Activated CD4-positive, CD25-positive, alpha-beta regulatory T cell treated with anti-CD3 and anti-CD28 coated beads, Interleukin-2, amount 50 U/mL, for 24 hours (primary cell): ENCODE measurements around the gene SLC25A27.

ENCODE experiments used
- ATAC-seq, 2 donors: fragments of 150-1000 bp; cut with Tn5 transposase; one replicate each; pipeline ENCODE4 v1.10.0; 2021; ENCODE audit warnings: mild to moderate bottlenecking in 1 of 2, moderate library complexity in 1 of 2

Gene SLC25A27

GRCh38 chr6:46651816-46652215, 959 bp upstream of the SLC25A27 start:
- ATAC-seq = no peak

- no peak for ATAC-seq
These were observed 558 bp upstream of the SLC25A27 start for GRCh38 chr6:46652232-46652602.

- no peak for ATAC-seq
These were observed 842 bp downstream of the SLC25A27 start for GRCh38 chr6:46653439-46654195.

- no peak for ATAC-seq
These were observed 3.0 kb downstream of the SLC25A27 start for GRCh38 chr6:46655803-46656202.

GRCh38 chr6:46657642-46658041, 4.9 kb downstream of the SLC25A27 start:
- ATAC-seq = no peak

- ATAC-seq = no peak
These were observed 8.7 kb downstream of the SLC25A27 start for GRCh38 chr6:46661483-46661882.

- ATAC-seq = no peak
These were observed 14.6 kb downstream of the SLC25A27 start for GRCh38 chr6:46667377-46667776.

GRCh38 chr6:46674410-46674809, 21.6 kb downstream of the SLC25A27 start:
- ATAC-seq = no peak

GRCh38 chr6:46676604-46677313, 24.0 kb downstream of the SLC25A27 start:
- no peak for ATAC-seq

GRCh38 chr6:46677314-46677654, 24.5 kb downstream of the SLC25A27 start:
- ATAC-seq = no peak

GRCh38 chr6:46684771-46685170, 32.0 kb downstream of the SLC25A27 start:
- no peak for ATAC-seq

- ATAC-seq = no peak
These were observed 34.9 kb downstream of the SLC25A27 start, which contains the start of gene TDRD6 for GRCh38 chr6:46687619-46688097. Gene TDRD6 (plus strand): TSS chr6:46687885. CDS start chr6:46688129, 244 bp downstream.

- no peak for ATAC-seq
These were observed 35.6 kb downstream of the SLC25A27 start for GRCh38 chr6:46688117-46688965.

- no peak for ATAC-seq
These were observed 36.2 kb downstream of the SLC25A27 start for GRCh38 chr6:46688966-46689335.

GRCh38 chr6:46689657-46690056, 36.9 kb downstream of the SLC25A27 start:
- no peak for ATAC-seq

GRCh38 chr6:46690141-46690755, 37.5 kb downstream of the SLC25A27 start:
- ATAC-seq = no peak

GRCh38 chr6:46690911-46691451, 38.2 kb downstream of the SLC25A27 start:
- ATAC-seq = no peak

- no peak for ATAC-seq
These were observed 47.2 kb downstream of the SLC25A27 start for GRCh38 chr6:46699970-46700369.

- no peak for ATAC-seq
These were observed 51.8 kb downstream of the SLC25A27 start for GRCh38 chr6:46704562-46704961.

- ATAC-seq = no peak
These were observed 53.7 kb downstream of the SLC25A27 start for GRCh38 chr6:46706464-46706863.

- no peak for ATAC-seq
These were observed 58.7 kb downstream of the SLC25A27 start for GRCh38 chr6:46711491-46711890.

GRCh38 chr6:46715141-46715540, 62.4 kb downstream of the SLC25A27 start:
- ATAC-seq = no peak

- no peak for ATAC-seq
These were observed 66.3 kb downstream of the SLC25A27 start for GRCh38 chr6:46719099-46719498.
